HPDE6-E6E7 (cell line): ENCODE measurements around the gene KLF13.

Experiments
- DNase-seq: peaks from one replicate; pipeline ENCODE4 v3.0.0; 2011; ENCODE audit warnings: missing footprints; ENCODE audit errors: extremely low spot score

Gene KLF13

GRCh38 chr15:31400222-31400927 lies 73.7 kb downstream of the KLF13 start:
- DNase-seq: no peak

GRCh38 chr15:31401282-31401681 lies 74.6 kb downstream of the KLF13 start:
- no peak for DNase-seq

DNA sequence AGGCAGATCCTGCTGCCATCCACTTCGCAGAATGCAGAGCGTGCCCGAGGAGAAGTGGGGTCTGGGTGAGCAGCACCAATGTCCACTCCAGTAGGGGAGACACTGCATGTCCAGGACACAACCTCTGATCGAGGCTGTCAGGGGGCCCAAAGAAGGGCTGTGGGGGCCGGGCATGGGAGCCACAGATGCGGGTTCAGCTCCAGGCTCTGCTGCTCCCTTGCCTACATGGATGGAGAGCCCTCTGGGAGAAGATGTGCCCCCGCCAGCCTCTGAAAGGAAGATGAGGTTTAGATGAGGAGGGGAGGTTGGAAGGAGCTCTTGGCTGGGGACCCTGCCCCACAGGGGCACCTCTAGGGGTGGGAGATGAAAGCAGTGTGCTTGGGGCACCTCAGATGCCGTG lies 75.4 kb downstream of the KLF13 start:
- no peak for DNase-seq

DNA sequence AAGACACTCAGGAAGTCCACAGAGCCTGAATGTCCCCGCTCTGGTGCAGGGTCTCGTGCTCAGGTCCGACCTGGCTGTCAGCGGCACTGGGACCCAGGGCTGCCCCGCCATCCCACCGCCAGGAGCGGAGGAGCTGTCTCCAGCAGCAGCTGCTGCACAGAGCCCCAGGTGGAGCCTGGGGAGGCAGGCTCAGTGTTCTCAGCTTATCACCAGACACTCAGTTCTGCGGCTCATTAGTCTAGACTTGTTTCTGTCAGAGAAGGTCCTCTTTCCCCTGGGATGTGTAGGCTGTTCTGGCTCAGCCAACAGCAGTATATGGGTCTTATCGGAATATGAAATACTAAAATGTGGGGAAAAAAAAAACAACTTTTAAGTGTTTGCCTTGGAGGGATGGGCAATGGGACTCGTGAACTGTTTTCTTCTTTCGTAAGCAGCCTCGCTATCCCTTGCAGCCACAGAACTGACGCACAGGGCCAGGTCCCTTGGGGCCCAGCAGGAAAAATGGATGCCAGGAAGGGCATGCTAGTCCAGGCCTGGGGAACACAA lies 75.9 kb downstream of the KLF13 start:
- DNase-seq: no peak

- DNase-seq: no peak
Measured at GRCh38 chr15:31403096-31403495, 76.5 kb downstream of the KLF13 start.

DNA sequence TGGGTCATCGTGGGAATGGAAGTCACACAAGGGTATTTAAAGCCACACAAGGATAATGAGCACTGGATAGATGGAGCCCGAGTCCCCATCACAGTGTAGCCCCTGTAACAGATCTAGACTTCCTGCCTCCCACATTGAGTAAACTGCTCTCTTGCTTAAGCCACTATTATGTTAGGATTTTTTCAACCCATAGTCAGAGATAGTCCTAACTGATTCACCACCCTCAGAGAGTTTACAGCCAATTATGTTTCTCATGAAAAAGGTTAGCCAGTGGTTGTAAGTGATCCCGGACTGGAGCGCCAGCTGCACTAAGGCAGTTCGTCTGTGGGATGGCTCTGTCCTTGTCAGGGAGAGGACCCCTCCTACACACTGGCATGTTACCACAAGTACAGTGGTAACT lies 77.0 kb downstream of the KLF13 start:
- DNase-seq: no peak

DNA sequence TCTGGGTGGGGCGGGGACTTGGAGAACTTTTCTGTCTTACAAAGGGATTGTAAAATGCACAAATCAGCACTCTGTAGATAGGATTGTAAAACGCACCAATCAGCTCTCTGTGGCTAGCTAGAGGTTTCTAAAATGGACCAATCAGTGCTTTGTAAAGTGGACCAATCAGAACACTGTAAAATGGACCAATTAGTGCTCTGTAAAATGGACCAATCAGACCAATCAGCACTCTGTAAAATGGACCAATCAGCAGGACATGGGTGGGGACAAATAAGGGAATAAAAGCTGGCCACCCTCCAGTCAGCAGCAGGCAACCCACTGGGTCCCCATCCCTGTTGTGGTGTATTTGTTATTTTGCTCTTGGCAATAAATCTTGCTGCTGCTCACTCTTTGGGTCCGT lies 77.7 kb downstream of the KLF13 start:
- no peak for DNase-seq

DNA sequence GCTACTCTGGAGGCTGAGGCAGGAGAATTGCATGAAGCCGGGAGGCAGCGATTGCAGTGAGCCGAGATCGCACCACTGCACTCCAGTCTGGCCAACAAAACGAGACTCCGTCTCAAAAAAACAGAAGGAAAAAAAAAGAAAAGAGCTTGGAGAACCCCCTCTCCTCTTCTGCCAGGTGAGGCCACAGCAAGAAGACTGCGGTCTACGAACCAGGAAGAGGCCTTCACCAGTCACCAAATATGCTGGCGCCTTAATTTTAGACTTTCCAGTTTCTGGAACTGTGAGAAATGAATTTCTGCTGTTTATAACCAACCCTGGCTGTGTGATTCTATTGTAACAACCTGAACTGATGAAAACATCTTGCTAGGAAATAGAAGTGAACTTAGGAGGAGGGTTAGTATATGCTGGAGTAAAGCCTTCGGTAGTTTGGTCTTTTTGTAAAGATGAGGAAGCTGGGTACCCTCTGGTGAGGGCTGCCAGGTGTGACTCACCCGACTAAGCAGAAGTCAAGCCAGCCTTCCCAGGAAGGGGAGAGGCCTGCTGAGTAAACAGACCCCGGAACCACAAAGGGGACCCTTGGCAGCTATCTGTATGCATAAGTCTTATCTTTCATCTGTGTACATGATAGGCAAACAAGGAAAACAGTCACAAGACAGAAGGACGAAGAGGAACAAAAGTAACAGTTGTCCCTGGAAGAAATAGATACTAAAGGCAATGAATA lies 78.7 kb downstream of the KLF13 start:
- no peak for DNase-seq

- no peak for DNase-seq
Measured at GRCh38 chr15:31407376-31407775, 80.7 kb downstream of the KLF13 start.

DNA sequence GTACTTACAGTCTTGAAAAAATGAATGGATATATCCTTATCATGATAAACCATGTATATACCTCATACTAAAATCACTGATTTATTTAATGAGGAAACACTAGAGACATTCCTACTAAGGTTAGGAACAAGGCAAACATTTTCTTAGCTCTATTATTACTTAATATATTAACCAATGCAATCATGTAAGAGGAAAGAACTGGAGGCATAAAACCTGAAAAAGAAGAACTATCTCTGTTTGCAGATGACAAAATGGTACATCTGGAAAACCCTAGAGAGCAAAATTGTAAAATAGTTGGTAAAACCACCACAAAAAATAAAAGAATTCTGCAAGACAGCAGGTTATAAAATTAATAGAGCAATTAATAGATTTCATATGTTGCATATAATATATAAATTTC lies 81.2 kb downstream of the KLF13 start:
- DNase-seq: no peak

GRCh38 chr15:31408724-31409123 lies 82.1 kb downstream of the KLF13 start:
- DNase-seq: no peak

GRCh38 chr15:31409171-31409570 lies 82.5 kb downstream of the KLF13 start:
- no peak for DNase-seq

DNA sequence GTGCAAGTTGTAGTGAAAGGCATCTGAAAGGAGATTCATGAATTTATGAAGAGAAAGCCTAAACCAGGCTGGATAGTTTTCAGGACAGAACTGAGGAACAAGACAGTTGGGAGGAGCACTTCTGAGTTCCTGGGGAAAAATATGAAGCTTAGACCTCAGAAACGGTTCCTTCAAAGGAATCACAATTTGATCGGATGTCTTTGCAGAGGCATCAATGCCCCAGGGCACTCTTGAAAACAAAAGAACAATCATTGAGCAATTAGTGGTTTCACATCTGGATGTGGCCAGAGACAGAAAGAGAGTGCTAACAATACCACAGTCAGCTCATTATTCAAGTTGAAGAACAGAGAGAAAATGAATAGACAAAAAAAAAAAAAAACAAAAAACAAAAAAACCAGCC lies 86.2 kb downstream of the KLF13 start:
- DNase-seq: no peak

DNA sequence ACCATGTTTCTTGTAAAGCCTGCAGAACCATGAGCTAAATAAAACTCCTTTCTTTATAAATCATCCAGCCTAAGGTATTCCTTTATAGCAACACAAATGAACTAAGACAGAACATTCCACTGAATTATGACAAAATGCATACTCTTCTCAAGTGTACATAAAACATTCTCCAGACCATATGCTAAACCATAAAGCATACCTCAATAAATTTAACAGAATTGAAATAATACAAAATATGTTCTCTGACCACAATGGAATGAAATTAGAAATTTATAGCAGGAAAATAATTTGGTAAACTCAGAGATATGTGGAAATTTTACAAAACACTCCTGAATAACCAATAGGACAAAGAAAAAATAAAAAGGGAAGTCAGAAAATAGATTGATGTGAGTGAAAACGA lies 88.6 kb downstream of the KLF13 start:
- DNase-seq: no peak

DNA sequence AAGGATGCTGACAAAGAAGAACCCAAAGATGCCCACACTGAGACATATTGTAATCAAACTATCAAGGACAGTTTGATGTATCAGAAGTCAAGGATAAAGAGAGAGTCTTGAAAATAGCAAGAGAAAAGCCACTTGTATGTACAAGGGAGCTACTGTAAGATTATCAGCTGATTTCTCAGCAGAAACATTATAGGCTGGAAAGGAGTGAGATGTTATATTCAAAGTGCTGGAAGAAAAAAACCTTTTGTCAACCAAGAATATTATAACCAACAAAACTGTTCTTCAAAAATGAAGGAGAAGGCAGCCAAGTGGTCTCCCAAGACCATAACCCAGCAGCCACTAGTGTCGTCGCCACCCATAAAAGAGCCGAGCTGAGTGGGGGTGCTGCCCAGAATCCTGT lies 93.2 kb downstream of the KLF13 start:
- DNase-seq: no peak

GRCh38 chr15:31427411-31427810 lies 100.8 kb downstream of the KLF13 start:
- no peak for DNase-seq
